Measurements from ENCODE around the gene ST6GALNAC6. TPM values are rescaled to one million over a fixed set of nuclear protein-coding genes. Genes with fewer than 3 reads are reported as not detected.

Gene ST6GALNAC6
- polyA plus RNA-seq, 2 of the 4 experiments (the other 2 are of a cell fraction) = 8.2 to 25.2 TPM

GRCh38 chr9:127841087-127841835 is 58.1 kb downstream of the ST6GALNAC6 start:
- H3K27ac ChIP-seq = no peak overlapping the region
- no peak for ATAC-seq
- ChIA-PET CTCF (interaction anchor here (1.3 to 2.0 kb wide), 4 partner anchors 29 to 107 kb away, joined by 3 to 12 read pairs (median 4); partner anchors contain the start of gene TOR2A), POLR2A (no interaction called here)
- H3K4me2 ChIP-seq = no peak overlapping the region
- no peak for DNase-seq (ENCODE audit: low read depth in 1 of 2, low spot score in 1 of 2)
- H3K9me3 ChIP-seq = no peaks in the 10 kb centered on the region
- TF ChIP-seq MAX (IDR thresholded peaks at IDR 0.05) (no peak), NPAS2 (CRISPR knock-in tag; IDR thresholded peaks at IDR 0.05; ENCODE audit: borderline replicate concordance) (no peak), HOXB5 (CRISPR knock-in tag; IDR thresholded peaks at IDR 0.05) (no peak), CHD4 (IDR thresholded peaks at IDR 0.05; ENCODE audit: borderline replicate concordance) (no peak), JUN (IDR thresholded peaks at IDR 0.05) (no peak), EHF (CRISPR knock-in tag; IDR thresholded peaks at IDR 0.05) (no peak), ZNF302 (CRISPR knock-in tag; IDR thresholded peaks at IDR 0.05) (no peak), KDM5A (IDR thresholded peaks at IDR 0.05) (no peak), E2F6 (IDR thresholded peaks at IDR 0.05; ENCODE audit: borderline replicate concordance, low read depth) (no peak), HOXB13 (CRISPR knock-in tag; IDR thresholded peaks at IDR 0.05; ENCODE audit: low read depth) (no peak), KDM1A (IDR thresholded peaks at IDR 0.05; ENCODE audit: low read depth) (no peak), FOSL2 (IDR thresholded peaks at IDR 0.05) (no peak), FOSL2 (CRISPR knock-in tag; IDR thresholded peaks at IDR 0.05) (no peak), MAFK (IDR thresholded peaks at IDR 0.05; ENCODE audit: partially characterized antibody) (no peak), RFX5 (IDR thresholded peaks at IDR 0.05) (no peak), BCL3 (IDR thresholded peaks at IDR 0.05) (no peak), USF2 (IDR thresholded peaks at IDR 0.05) (no peak), ZFP36 (IDR thresholded peaks at IDR 0.05; ENCODE audit: borderline replicate concordance, partially characterized antibody) (no peak), CTCF (IDR thresholded peaks at IDR 0.05) (no peak)
- no peak for FAIRE-seq
- H3K4me1 ChIP-seq = peaks cover 12% of the 10 kb centered on the region; the same call in 2 of the 3 replicates
- WGBS (ENCODE audit: missing lambda C conversion rate) = 78% methylated on average over 15 of the region's 15 CpGs
- no peak overlapping the region for H3K4me3 ChIP-seq

GRCh38 chr9:127838375-127839078 is 60.9 kb downstream of the ST6GALNAC6 start:
- FAIRE-seq (no peak), ATAC-seq (peak; percentile 72 to 92), DNase-seq (ENCODE audit: low read depth in 1 of 2, low spot score in 1 of 2) (peak; percentile 26 to 51)
- ChIA-PET POLR2A (interaction anchor here (0.7 kb wide), 1 partner anchor 11 kb away, joined by 3 read pairs; no protein-coding TSS in a partner anchor), CTCF (interaction anchor here (0.6 to 3.2 kb wide), 7 partner anchors 11 to 199 kb away, joined by 3 to 14 read pairs (median 3); no protein-coding TSS in a partner anchor)
- WGBS (ENCODE audit: missing lambda C conversion rate) = 68% methylated on average over 17 of the region's 18 CpGs
- TF ChIP-seq CBX8 (IDR thresholded peaks at IDR 0.05) = no peak
- TF ChIP-seq USF2 (IDR thresholded peaks at IDR 0.05) = no peak
- no peak for TF ChIP-seq CTCF (IDR thresholded peaks at IDR 0.05)
- no peak for TF ChIP-seq MAFK (IDR thresholded peaks at IDR 0.05; ENCODE audit: partially characterized antibody)
- no peak for TF ChIP-seq HOXB5 (CRISPR knock-in tag; IDR thresholded peaks at IDR 0.05)
- TF ChIP-seq NR3C1 (IDR thresholded peaks at IDR 0.05) = no peak
- no peak for TF ChIP-seq POLR2A (IDR thresholded peaks at IDR 0.05; ENCODE audit: low read length)
- TF ChIP-seq KDM5A (IDR thresholded peaks at IDR 0.05) = no peak
- no peak for TF ChIP-seq MAZ (IDR thresholded peaks at IDR 0.05; ENCODE audit: borderline replicate concordance, low read depth, low read length)
- no peak for TF ChIP-seq ZNF302 (CRISPR knock-in tag; IDR thresholded peaks at IDR 0.05)
- no peak for TF ChIP-seq MAX (IDR thresholded peaks at IDR 0.05)
- no peak for TF ChIP-seq JUNB (IDR thresholded peaks at IDR 0.05)
- TF ChIP-seq RCOR1 (IDR thresholded peaks at IDR 0.05; ENCODE audit: low read depth, low read length) = no peak
- peaks cover 12% of the 10 kb centered on the region; the same call in 2 of the 3 replicates for H3K4me1 ChIP-seq
- H3K27ac ChIP-seq = peak overlapping the region; percentile 33 to 68; a peak in 4 of 6 replicates
- peak overlapping the region; percentile 34; the same call in 2 of the 3 replicates for H3K4me2 ChIP-seq
- H3K4me3 ChIP-seq = no peak overlapping the region
- no peaks in the 10 kb centered on the region for H3K9me3 ChIP-seq
